Measurements from ENCODE around the gene AKR1C1.
"Not testable (repeated sequence)": the region's sequence is repeated elsewhere in the genome, so short reads cannot be mapped to it uniquely, and the experiment has no call there.

DNA sequence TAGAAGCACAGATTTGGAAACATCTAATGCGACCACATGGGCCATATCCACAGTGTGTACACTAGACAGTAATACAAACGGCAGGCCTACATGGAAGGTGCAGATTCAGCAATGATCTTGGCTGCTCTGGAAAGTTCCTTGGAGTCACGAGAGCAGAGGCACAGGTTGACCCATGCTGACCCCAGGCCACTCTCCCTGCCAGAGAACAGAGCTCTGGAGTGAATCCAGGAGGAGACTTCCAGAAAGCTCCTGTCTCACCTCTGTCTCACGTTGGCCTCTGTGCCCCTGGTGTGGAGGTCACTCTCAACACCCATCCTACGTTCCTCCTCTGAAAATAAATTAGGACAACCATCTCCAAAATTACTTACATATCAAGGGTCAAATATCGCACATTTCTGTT, 28.2 kb downstream of the AKR1C1 start:
- TF ChIP-seq, protein P1, sequence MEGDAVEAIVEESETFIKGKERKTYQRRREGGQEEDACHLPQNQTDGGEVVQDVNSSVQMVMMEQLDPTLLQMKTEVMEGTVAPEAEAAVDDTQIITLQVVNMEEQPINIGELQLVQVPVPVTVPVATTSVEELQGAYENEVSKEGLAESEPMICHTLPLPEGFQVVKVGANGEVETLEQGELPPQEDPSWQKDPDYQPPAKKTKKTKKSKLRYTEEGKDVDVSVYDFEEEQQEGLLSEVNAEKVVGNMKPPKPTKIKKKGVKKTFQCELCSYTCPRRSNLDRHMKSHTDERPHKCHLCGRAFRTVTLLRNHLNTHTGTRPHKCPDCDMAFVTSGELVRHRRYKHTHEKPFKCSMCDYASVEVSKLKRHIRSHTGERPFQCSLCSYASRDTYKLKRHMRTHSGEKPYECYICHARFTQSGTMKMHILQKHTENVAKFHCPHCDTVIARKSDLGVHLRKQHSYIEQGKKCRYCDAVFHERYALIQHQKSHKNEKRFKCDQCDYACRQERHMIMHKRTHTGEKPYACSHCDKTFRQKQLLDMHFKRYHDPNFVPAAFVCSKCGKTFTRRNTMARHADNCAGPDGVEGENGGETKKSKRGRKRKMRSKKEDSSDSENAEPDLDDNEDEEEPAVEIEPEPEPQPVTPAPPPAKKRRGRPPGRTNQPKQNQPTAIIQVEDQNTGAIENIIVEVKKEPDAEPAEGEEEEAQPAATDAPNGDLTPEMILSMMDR (IDR thresholded peaks at IDR 0.05), result not testable (repeated sequence)
- TF ChIP-seq POLR2A, POLR2AphosphoS5, EP300 (IDR thresholded peaks at IDR 0.05): not testable (repeated sequence)
